Endometrium (tissue), 2 donors: ENCODE measurements around the gene ZNF638.
"Not testable (repeated sequence)": the region's sequence is repeated elsewhere in the genome, so short reads cannot be mapped to it uniquely, and the experiment has no call there.

Experiments used
- FAIRE-seq: peaks from 2 replicates; lab custom pipeline; 2012; peaks lifted over from hg19 to GRCh38; lab: Jason Lieb, UNC
- donor health status: control.
- donor health status: control.

Gene ZNF638

GRCh38 chr2:71410696-71411095, 79.1 kb downstream of the ZNF638 start:
- no peak for FAIRE-seq

- FAIRE-seq, result not testable (repeated sequence)
These were observed 85.3 kb downstream of the ZNF638 start for GRCh38 chr2:71416866-71417265.

GRCh38 chr2:71417300-71418202, 86.0 kb downstream of the ZNF638 start:
- FAIRE-seq, result no peak

- peak; percentile 53 for FAIRE-seq
These were observed 87.6 kb downstream of the ZNF638 start for GRCh38 chr2:71419145-71419544.

GRCh38 chr2:71419976-71420375, 88.4 kb downstream of the ZNF638 start:
- FAIRE-seq, result no peak

GRCh38 chr2:71422786-71423185, 91.2 kb downstream of the ZNF638 start:
- no peak for FAIRE-seq

- no peak for FAIRE-seq
These were observed 92.3 kb downstream of the ZNF638 start for GRCh38 chr2:71423817-71424420.

GRCh38 chr2:71426721-71427120, 95.1 kb downstream of the ZNF638 start:
- no peak for FAIRE-seq

GRCh38 chr2:71428472-71429383, 97.1 kb downstream of the ZNF638 start:
- FAIRE-seq, result no peak

- not testable (repeated sequence) for FAIRE-seq
These were observed 113.6 kb downstream of the ZNF638 start for GRCh38 chr2:71445142-71445541.

GRCh38 chr2:71446505-71446904, 114.9 kb downstream of the ZNF638 start:
- no peak for FAIRE-seq

- FAIRE-seq, result no peak
These were observed 117.8 kb downstream of the ZNF638 start for GRCh38 chr2:71449343-71449742.

GRCh38 chr2:71451705-71452104, 120.1 kb downstream of the ZNF638 start:
- no peak for FAIRE-seq

GRCh38 chr2:71452565-71452964, 121.0 kb downstream of the ZNF638 start:
- FAIRE-seq, result no peak

- FAIRE-seq, result no peak
These were observed 122.0 kb downstream of the ZNF638 start, which contains the start of gene DYSF for GRCh38 chr2:71453404-71454220. DYSF (plus strand) TSS chr2:71453561.

GRCh38 chr2:71454221-71455010, 122.8 kb downstream of the ZNF638 start:
- FAIRE-seq, result no peak

- FAIRE-seq, result no peak
These were observed 123.6 kb downstream of the ZNF638 start for GRCh38 chr2:71455011-71455740.

- no peak for FAIRE-seq
These were observed 124.4 kb downstream of the ZNF638 start for GRCh38 chr2:71455741-71456569.

- FAIRE-seq, result no peak
These were observed 125.0 kb downstream of the ZNF638 start for GRCh38 chr2:71456617-71457016.
